IPS DF 4.7 (cell line): Measurements from ENCODE around the gene TBC1D16.

Experiments
- DNase-seq: peaks from one replicate; pipeline ENCODE4 v3.0.0-alpha.2; 2013; ENCODE audit warnings: low spot score; ENCODE audit errors: extremely low read depth

Gene TBC1D16

DNA sequence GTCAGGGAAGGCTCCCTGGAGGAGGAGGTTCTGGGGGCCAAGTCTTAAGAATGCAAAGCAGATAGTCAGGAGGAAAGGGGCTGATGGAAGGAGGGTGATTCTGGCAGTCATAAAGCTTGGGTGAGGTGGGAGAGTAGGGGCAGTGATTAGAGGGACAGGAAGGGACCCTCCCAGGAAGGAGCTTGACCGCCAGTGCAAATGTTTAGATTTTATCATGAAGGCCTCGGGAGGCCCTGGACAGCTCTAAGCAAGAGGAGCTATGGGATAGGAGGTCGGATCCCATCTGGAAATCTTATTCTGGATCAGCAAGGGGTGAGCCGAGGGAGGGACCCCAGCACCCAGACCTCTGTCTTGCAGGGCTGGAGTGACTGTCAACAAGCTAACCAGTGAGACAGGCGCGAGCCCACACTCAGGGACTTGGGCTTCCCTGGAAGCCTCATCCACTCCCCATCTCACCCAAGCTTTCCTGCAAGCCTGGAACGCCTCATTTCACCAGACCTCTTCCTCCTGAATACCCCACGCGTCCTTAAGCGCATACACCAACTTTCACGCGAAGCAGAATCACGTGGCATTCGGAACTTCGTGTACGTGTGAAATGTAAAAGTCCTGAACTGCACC, 144.4 kb downstream of the TBC1D16 start:
- DNase-seq = no peak

DNA sequence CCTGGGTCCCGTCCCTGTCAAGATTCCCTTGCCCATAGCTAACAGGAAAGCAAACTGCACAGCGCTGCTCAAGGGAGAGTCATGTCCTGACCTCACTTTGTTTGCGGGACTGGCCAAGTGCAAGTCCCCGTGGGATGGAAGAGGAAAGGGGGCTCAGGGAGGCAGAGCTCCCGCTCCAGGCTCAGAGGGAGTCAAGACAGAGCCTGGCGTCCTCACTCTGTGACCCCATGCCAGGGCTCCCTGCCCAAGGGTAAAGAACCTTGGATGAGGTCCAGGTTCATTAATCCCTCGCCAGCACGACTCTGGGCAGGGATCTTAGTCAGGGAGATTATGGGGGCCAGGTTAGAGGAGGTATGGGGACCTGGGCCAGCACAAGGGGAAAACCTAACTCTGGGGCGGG, 145.0 kb downstream of the TBC1D16 start:
- no peak for DNase-seq

GRCh38 chr17:79888811-79889634, 146.6 kb downstream of the TBC1D16 start:
- DNase-seq = no peak

GRCh38 chr17:79888009-79888540, 147.6 kb downstream of the TBC1D16 start:
- no peak for DNase-seq

DNA sequence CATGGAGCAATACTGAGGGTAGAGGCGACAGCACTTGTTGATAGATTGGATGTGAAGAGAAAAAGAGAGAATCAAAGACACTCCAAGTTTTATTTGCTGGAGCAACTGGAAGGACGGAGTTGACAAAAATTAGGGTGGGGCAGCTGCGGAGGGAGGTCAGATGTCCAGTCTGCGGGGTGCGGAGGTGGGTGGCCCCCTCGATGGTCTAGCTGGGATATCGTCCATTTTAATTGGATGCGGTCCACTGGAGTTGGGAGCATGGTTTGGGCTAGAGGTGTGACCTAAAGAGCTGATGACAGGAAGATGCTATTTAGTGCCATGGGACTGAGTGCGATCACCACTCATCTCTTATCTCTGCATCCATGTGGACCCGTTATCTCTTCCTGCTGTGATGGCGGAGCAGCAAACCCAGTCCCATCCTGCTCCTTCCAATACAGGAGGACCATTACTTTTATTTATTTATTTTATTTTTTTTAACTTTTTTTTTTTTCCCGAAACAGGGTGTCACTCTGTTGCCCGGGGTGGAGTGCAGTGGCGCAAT, 148.2 kb downstream of the TBC1D16 start:
- DNase-seq = no peak

GRCh38 chr17:79883202-79883601, 152.5 kb downstream of the TBC1D16 start:
- no peak for DNase-seq
